ENCODE data around the gene LIX1. TPM values are rescaled to one million over a fixed set of nuclear protein-coding genes. Genes with fewer than 3 reads are reported as not detected.
"Not testable (repeated sequence)": the region's sequence is repeated elsewhere in the genome, so short reads cannot be mapped to it uniquely, and the experiment has no call there.

LIX1 gene
- 4.2 TPM for polyA plus RNA-seq (ENCODE audit: insufficient read length)

DNA sequence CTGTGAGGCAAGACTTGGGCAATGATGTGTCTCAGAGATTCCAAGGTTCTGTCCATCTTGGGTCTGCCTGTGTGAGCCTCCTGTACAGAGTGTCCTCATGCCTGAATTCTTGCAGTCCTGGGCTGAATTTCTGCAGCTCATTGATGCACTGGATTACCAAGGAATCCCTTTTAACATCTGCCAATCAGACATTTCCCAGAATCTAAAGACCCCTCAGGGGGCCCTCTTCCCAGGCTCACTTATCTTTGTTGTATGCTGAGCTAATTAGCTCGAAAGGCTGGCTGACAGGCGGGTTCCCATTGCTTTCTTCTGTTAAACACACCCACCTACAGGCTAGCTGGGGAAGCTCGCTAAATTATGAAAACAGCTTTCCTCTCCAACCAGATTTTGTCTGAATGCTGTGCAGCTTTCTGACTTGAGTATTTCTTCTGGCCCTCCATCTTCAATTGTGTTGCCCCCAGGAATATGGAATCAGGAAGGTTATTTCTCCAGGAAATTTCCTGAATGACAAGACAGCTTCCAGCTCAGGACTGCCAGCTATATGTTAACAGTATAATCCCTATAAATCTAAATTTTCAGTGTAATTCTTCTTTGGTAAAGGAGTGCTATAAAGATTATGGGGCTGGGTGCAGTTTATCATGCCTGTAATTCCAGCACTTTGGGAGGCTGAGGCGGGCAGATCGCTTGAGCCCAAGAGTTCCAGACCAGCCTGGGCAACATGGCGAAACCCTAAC lies at the start of gene LIX1:
LIX1 (minus strand) TSS at position 91 of the 734 bp plus-strand sequence; CDS start at position 56, 35 bp downstream.
- DNase-seq: no peak

DNA sequence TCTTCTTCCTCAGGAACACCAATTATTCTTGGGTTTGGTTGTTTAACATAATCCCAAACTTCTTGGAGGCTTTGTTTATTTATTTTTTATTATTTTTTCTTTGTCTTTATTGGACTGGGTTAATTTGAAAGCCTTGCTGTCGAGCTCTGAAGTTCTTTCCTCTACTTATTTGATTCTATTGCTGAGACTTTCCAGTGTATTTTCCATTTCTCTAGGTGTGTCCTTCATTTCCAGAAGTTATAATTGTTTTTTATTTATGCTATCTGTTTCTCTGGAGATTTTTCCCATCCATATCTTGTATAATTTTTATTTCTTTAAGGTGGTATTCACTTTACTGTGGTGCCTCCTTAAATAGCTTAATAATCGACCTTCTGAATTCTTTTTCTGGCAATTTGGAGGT lies 49.5 kb upstream of the LIX1 start:
- DNase-seq: no peak

DNA sequence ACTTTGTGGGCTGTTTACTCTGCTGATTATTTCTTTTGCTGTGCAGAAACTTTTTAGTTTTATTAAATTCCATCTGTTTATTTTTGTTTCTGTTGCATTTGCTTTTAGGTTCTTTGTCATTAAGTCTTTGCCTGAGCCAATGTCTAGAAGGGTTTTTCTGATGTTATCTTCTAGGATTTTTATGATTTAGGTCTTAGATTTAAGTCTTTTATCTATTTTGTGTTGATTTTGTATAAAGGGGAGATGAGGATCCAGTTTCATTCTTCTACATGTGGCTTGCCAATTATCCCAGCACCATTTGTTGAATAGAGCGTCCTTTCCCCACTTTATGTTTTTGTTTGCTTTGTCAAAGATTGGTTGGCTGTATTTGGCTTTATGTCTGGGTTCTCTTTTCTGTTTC lies 47.1 kb upstream of the LIX1 start:
- DNase-seq: not testable (repeated sequence)

DNA sequence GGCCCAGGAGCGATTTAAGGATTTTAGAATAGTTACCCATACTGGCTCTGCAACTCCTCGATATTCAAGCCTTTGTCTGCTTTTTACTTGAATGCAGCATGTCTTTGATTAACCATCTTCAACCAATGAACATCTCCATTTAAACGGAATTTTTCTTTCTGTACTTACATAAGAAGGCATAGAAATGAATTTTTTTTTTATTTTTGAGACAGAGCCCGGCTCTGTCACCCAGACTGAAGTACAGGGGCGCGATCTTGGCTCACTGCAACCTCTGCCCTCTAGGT lies 41.5 kb upstream of the LIX1 start:
- DNase-seq: no peak

DNA sequence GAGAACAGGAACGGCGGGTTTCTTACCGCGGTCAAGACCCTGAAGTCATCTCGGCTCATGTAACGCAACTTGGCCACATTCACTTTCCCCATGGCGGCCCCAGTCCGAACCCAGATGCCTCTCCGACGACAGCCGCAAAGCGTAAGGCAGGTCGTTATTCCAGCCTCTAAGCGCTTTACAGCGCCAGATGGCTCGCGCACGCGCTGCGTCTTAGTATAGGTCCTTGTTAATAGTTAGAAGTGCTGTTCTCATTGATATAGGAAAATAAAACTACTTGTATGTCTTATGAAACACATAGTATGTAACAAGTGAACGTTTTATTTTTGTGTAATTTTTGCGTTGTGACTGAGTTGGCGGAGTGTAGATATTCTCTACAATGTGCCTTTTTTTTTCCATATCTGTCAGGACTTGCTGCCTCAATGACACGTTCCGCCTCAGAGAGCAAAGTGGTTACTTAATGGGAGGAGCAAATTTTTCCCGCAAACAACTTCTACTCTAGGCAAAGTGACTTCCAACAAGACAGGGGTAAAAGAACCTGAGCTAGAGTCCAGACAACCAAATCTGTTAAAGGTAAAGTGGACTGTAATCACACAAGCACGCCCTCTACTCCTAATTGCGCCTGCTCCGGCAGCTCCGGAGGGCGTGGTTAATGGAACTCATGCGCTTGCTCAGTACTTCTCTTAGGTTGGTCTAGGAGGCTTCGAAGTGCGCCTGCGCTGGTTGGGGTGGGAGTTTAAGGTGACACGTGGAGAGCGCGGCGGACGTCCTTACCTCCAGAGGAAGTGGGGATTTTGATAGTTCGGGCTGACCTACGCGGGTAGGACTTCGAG lies 40.9 kb upstream of the LIX1 start, which contains the start of gene RIOK2:
RIOK2 (minus strand) TSS at position 148 of the 830 bp plus-strand sequence; CDS start at position 92, 56 bp downstream.
- peak; percentile 95 for DNase-seq

DNA sequence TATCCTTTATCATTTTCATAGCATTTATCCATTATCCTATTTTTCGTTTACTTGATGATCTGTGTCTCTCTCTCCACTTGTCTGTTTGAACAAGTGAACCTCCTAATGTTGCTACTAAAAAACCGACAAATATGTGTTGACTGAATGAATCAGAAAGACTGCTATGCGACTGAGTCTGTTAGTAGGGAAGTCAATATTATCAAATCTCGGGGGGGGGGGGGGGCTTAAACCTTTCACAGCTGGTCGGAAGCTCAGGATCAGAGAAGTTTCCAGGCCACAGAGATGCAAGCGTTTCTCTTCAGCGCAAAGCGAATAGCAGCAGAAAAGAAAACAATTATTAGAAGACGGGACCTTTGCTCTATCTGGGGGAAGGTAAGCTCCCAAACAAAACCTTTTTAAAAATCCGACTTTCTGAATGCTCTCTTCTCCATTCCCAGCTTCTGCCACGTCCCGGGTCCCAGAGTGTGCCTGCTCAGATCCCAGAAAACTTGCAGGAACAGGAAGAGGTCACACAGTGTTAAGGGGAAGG lies 40.2 kb upstream of the LIX1 start:
- no peak for DNase-seq

DNA sequence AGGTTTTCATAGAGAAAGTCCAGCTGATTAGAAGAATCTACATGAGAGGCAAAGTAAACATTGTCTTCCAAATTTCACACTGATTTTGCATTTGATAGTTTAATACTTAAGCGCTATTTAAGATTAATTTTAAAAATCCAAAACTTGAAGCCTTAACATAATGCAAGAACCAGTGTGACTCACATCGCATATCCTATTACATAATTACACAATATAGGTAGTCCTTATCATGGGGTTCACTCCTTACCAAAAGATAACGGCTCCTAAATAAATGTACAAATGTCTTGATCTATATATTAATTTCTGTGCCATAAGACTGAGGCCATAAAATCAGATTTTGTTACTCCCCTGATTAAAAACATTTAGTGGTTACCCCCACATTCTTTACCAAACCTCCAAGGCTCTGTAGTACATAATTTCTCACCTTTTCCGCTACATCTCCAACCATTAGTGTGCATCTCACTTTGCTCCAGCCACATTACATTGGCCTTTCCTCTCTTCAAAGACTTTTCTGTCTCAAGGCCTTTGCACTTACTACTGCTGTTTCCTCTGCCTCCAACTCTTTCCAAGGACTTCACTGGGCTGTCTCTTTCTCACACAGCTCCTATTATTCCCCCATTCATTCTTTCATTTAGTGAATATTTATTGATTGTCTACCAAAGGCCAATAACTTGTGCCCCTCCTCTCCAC lies 39.6 kb upstream of the LIX1 start:
- no peak for DNase-seq

DNA sequence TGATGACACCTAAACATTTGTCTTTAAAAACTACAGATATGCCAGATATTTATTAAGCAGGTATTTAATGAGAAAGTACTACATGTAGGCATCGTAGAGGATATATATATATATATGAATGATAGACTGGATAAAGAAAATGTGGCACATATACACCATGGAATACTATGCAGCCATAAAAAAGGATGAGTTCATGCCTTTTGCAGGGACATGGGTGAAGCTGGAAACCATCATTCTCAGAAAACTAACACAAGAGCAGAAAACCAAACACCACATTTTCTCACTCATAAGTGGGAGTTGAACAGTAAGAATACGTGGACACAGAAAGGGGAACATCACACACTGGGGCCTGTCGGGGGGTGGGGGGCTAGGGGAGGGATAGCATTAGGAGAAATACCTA lies 37.0 kb upstream of the LIX1 start:
- DNase-seq: not testable (repeated sequence)

DNA sequence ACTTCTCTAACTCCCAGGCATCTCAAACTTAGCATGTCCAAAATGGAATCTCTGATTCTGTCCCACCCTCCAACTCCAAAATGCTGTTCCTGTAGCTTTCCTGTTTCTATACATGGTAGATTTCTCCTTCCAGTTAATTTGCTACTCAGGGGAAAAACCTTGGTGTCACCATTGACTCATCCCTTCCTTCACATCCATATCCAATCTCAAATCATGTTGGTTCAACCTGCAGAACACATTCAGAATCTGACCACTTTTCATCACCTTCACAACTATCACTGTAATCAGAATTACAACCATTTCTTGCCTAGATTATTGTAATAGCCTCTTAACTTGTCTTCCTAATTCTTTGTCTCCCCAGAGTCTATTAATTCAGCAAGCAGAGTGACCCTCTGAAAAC lies 29.8 kb upstream of the LIX1 start:
- no peak for DNase-seq

DNA sequence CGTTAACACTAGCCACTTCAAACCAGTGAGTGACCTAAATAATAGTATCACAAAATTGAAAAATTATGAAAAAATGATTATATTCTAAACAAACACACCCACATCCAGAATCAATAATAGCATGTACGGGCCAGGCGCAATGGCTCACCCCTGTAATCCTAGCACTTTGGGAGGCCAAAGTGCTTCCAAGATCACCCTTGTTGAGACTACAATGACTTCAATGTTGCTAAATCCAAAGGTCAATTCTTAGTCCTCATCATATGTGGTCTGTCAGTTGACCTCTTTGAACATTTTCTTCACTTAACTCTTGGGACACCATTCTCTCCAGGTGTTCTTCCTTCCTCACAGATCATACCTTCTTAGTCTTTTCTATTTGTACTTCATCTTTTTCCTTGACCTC lies 29.3 kb upstream of the LIX1 start:
- DNase-seq: no peak

DNA sequence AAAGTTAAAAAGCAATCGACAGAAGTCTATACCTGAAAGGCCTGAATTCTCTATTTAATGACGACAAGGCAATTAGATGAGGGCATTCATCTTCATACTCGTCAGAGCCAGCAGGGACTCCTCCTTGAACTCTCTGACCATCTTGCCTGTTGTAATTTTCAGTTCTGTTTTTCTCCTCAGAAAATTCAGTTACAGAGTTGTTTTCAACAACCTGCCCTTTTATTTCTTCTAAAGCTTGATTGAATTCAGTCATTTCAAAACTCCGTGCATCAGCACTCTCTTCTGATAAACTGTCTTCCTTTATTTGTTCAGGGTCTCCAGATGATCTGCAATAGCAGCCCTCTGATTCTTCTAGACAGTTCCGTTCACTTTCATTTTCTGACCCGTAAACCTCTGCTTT lies 25.0 kb upstream of the LIX1 start:
- no peak for DNase-seq

DNA sequence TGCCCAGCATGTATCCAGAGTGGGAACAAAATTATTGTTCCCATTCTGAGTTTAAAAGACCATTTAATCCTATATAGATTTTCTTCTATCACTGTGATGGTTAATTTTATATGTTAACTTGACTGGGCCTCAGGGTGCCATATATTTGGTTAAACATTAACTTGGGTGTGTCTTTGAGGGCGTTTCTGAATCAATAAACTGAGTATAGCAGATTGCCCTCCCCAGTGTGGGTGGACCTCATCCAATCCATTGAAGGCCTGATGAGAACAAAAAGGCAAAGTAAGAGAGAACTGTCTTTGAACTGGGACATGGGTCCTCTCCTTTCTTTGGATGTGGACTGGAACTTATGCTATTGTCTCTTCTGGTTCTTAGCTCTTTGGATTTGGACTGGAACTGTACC lies 23.3 kb upstream of the LIX1 start:
- DNase-seq: no peak

DNA sequence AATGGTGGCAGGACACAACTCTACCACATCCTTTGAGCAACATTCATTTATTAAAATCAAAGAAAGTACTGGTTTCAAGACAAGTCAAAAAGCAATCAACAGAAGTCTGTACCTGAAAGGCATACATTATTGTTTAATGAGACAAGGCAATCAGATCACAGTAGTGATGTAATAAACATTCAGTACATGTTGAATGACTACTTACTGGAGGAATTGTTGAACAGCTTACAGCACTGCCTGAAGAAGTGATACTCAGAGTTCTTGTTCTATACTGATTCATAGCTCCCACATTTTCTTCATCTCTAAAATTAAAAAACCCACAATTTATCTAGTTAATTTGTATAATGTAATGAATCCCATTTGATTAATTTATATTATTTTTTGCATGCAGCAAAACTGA lies 22.4 kb upstream of the LIX1 start:
- no peak for DNase-seq

DNA sequence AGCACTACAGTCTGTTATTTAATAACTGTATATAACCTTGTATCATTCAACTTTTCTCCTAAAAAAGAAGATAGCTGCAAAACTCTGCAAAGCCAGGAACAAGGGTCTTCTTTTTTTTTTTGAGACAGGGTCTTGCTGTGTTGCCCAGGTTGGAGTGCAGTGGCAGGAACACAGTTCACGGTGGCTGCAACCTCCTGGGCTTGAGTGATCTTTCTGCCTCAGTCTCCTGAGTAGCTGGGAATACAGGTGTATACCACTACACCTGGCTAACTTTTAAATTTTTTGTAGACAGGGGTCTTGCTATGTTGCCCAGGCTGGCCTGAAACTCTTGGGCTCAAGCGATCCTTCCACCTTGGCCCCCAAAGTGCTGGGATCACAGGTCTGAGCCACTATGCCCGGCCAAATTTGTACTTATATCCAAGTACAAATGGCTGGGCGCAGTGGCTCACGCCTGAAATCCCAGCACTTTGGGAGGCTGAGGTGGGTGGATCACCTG lies 21.4 kb upstream of the LIX1 start:
- DNase-seq: no peak

DNA sequence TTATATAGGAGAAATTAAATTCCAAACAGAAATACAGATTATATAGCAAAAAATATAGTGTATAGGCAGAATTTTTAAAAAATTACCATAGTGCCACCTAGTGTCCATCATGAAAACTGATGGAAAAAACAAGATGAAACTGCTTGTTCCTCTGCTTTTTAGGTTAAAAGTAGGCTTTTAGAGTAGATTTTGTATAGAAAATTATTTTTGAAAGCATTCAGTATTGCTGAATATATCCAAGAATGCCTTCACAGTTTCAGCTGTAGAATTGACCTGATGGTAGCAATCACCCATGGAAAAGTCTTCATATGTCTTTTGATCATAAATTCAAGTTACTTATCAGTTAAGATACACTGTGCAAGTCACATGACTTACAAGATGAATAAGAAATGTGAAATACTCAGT lies 21.0 kb upstream of the LIX1 start:
- DNase-seq: no peak

DNA sequence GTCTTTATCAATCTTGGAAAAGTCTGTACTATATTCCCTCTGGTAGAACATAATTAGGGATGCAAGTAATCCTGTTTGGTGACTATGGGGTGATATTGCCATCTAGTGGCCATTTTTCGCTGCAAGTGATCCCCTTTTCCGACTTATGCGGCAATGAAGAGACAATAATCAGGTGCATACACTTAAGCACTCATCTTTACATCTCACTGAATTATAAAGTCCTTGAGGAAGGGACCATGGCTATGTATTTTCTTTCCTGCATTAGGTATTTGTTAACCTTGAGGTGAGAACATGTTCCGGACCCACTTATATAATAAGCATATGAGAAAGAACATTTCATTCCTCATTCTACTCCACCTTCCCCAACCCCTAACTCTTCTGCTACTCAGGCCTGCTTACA lies 19.6 kb upstream of the LIX1 start:
- peak; percentile 81 for DNase-seq

DNA sequence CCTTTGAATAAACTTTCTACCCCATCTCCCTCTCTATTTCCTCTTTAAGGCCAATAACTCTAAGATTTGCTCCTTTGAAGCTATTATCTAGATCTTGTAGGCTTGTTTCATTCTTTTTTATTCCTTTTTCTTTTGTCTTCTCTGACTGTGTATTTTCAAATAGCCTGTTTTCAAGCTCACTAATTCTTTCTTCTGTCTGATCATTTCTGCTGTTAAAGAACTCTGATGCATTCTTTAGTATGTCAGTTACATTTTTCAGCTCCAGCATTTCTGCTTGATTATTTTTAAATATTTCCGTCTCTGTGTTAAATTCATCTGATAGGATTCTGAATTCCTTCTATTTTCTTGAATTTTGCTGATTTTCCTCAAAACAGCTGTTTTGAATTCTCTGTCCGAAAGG lies 15.3 kb upstream of the LIX1 start:
- DNase-seq: no peak

DNA sequence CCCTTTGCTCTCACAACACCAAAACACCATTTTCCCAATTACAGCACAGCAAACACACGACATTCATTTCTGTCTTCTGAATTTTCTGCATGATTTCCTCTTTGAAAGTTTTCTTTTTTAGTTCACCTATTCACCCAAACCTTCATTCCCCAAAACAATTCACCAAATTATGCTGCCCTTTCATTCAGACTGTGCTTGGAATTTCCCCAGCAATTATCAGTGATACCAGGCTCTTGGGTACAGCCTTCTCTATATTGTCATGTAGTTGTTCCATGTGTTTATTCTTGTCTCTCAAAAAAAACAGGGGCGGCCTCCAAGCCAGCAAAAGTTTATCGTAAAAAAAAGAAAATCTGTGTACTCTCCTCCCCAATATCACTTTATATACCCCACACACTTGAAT lies 9.0 kb upstream of the LIX1 start:
- DNase-seq: no peak

DNA sequence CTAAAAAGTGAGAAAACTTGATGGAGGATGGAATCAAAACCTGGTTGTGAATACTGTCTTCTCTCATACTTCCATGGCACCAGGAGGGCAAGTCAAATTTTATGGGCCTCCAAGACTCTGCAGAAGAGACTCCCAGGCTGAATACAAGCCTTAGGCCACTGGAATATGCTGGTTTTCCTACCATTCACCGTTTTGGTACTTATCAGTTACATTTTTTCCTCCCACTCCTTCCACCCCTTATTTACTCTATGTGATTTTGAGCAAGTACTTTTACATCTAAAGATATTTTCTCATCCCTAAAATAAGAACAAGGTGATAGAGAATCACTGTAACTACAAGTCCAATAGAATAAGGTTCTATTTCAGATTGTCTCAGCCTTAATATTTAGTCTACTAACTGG lies 8.0 kb upstream of the LIX1 start:
- DNase-seq: no peak

DNA sequence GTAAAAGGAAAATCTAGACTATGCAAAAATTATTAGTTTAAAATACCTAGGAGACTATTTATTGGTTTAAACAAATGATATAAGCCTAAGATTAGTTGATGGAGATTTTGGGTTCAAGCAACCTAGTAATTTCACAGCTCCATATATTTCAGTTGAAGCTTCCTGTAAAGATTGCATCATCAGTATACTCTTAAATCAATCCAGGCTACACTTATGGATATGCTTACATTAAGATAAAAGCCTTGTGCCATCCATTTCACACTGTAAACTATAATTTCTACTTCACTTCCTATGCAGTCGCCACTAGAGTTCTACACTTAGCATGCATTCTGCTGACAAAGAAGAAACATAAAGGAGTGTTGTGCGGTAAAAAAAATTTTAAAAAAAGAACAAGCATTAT lies 7.3 kb upstream of the LIX1 start:
- DNase-seq: no peak

DNA sequence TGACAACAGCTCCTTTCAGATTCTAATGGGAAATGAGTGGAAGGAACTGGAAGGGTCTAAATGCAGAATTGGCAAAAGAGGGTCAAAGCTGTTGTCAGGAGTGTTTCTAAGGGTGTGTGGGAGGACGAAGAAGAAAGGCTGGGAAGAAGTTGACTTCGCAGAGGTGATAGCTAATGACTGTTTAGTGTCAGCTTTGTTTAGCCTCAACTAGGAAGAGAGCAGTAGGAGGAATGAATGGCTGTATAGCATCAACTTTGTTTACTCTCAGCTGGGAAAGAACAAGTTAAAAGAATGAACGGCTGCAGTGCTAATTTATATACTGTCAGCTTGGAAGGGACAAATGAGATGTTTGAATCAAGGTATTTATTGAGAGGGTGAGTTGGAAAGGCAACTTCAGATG lies 5.9 kb upstream of the LIX1 start:
- no peak for DNase-seq

DNA sequence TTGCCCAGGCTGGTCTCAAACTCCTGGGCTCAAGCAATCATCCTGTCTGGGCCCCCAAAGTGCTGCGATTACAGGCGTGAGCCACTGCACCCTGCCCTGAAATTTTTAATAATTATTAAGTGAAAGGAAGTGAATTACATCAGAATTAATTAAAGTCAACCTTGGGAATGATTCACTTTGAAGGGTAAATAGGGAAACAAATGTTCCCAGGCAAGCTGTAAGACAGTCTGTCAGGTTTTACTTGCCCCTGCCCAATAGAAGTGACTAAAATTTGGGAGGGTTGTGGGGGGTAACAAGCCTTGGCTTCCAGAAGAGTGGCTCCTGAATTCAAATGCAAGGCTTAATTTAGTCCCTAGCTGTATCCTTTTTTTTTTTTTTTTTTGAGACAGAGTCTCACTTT lies 1.3 kb upstream of the LIX1 start:
- no peak for DNase-seq

DNA sequence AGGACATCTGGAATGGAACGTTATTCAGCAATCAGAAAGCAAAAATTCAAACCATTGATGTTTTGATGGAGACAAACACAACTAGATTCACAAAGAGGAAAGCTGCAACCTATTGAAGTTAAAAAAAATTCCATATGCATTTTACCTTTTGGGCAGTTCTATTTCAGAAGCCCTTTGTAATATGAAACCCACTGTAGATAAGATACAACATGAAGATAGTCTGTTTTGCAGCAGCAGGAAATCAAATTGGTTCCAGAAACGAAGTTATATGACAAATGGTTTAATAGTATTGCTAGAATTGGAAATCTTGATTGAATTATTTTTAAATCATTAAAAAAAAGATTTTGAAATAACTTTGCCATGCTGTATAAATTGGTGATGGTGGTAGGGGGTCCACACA lies 872 bp downstream of the LIX1 start:
- no peak for DNase-seq

Measured in hindlimb muscle (tissue), 1 donor.